ENCODE results near the gene OSBPL2.

GRCh38 chr20:62285722-62286121 is 47.4 kb downstream of the OSBPL2 start:
- no peak for TF ChIP-seq CTCF (tag by site-specific recombination; IDR thresholded peaks at IDR 0.05)
- no peak for TF ChIP-seq PRDM1 (tag by site-specific recombination; IDR thresholded peaks at IDR 0.05)

Measured in HEK293 (cell line).